HCT116 (cell line): ENCODE data around the gene C4orf51. TPM values are rescaled to one million over a fixed set of nuclear protein-coding genes. Genes with fewer than 3 reads are reported as not detected.

Source experiments
- ATAC-seq: fragments of 200-7000 bp; cut with Tn5 transposase; 2 replicates; pipeline ENCODE4 v1.9.1; 2020; ENCODE audit warnings: mild to moderate bottlenecking, moderate library complexity
- BruUV-seq: library from RNA; stranded (reverse); fragments of 400-500 nt; replicated peaks from 2 replicates; lab custom pipeline; 2021; lab: Mats Ljungman, UMichigan
- CTCF ChIA-PET: fragments of 300-600 bp; sonication (Branson Sonifier 250); formaldehyde crosslinking; loops from one replicate; lab custom pipeline; 2021; ENCODE audit warnings: antibody characterized with exemption; lab: Charles Lee
- POLR2A ChIA-PET: fragments of 300-600, 350-600 bp; sonication (Branson Sonifier 250); formaldehyde crosslinking; loops from one replicate; lab custom pipeline; 2021; ENCODE audit warnings: antibody characterized with exemption; lab: Charles Lee
- RAD21 ChIA-PET, 2 experiments: fragments of 300-600 bp; sonication (Branson Sonifier 250); formaldehyde crosslinking; loops; one replicate each; lab custom pipeline; 2023; ENCODE audit warnings: low total read pairs in 2 of 2; ENCODE audit not compliant: uncharacterized antibody in 2 of 2, unreplicated experiment in 2 of 2, low non-redundant PET in 1 of 2; lab: Charles Lee
- DNase-seq: peaks from one replicate; pipeline ENCODE4 v3.0.0-alpha.2; 2010; ENCODE audit warnings: low read depth, low spot score
- H2AFZ ChIP-seq: fragments of 200-600 bp; shearing (Covaris generic), sonication (generic); 2 replicates; pipeline ENCODE4 v1.6.1; 2017; ENCODE audit warnings: low read depth, mixed run types, mixed read lengths, antibody characterized with exemption, low read length; ENCODE audit not compliant: poor library complexity, severe bottlenecking
- H3K27ac ChIP-seq: 2 replicates; pipeline ENCODE4 v1.5.1; 2012; ENCODE audit warnings: low read depth, low read length
- H3K27me3 ChIP-seq: fragments of 200-600 bp; sonication (generic); 2 replicates; pipeline ENCODE4 v1.6.1; 2016; ENCODE audit warnings: mixed run types, low read length, mixed read lengths; ENCODE audit not compliant: insufficient read depth
- H3K36me3 ChIP-seq, 2 experiments: fragments of 200-500 bp in 1 of 2; fragments of 200-600 bp in 1 of 2; sonication (Bioruptor generic) in 1 of 2; sonication (generic) in 1 of 2; 2 replicates each; pipeline versions ENCODE4 v1.5.1 to v1.6.1; 2014 to 2016; ENCODE audit warnings: low read length in 2 of 2, inconsistent platforms in 1 of 2, mixed read lengths in 1 of 2, mixed run types in 1 of 2; ENCODE audit not compliant: insufficient read depth in 2 of 2, control insufficient read depth in 1 of 2
- H3K4me1 ChIP-seq, 2 experiments: fragments of 200-600 bp in 1 of 2; sonication (generic) in 1 of 2; 2 replicates each; pipeline versions ENCODE4 v1.5.1 to v1.6.1; 2012 to 2017; ENCODE audit warnings: low read length in 2 of 2, inconsistent platforms in 1 of 2, mild to moderate bottlenecking in 1 of 2, mixed read lengths in 1 of 2, mixed run types in 1 of 2, moderate library complexity in 1 of 2; ENCODE audit not compliant: insufficient read depth in 2 of 2, control insufficient read depth in 1 of 2
- H3K4me2 ChIP-seq: fragments of 200-600 bp; sonication (generic); 2 replicates; pipeline ENCODE4 v1.6.1; 2017; ENCODE audit warnings: mixed run types, low read length, mixed read lengths
- H3K4me3 ChIP-seq, 2 experiments: fragments of 200-600 bp in 1 of 2; sonication (generic) in 1 of 2; replicated peaks in 1 of 2; 2 replicates each; pipeline ENCODE4 v1.5.1; 2011 to 2016; ENCODE audit warnings: low read length in 2 of 2, control low read depth in 1 of 2, low read depth in 1 of 2, mild to moderate bottlenecking in 1 of 2, mixed read lengths in 1 of 2, mixed run types in 1 of 2
- H3K79me2 ChIP-seq: fragments of 200-600 bp; sonication (generic); 2 replicates; pipeline ENCODE4 v1.6.1; 2017; ENCODE audit warnings: mild to moderate bottlenecking, mixed run types, low read length, moderate library complexity, mixed read lengths; ENCODE audit not compliant: insufficient read depth
- H3K9ac ChIP-seq: fragments of 200-600 bp; sonication (generic); 2 replicates; pipeline ENCODE4 v1.6.1; 2016; ENCODE audit warnings: low read length, mixed read lengths
- H3K9me2 ChIP-seq: fragments of 200-600 bp; sonication (generic), shearing (Covaris generic); 2 replicates; pipeline ENCODE4 v1.6.1; 2017; ENCODE audit warnings: mixed run types, mild to moderate bottlenecking, moderate library complexity; ENCODE audit not compliant: insufficient read depth
- H3K9me3 ChIP-seq, 2 experiments: fragments of 200-500 bp in 1 of 2; fragments of 200-600 bp in 1 of 2; sonication (Bioruptor generic) in 1 of 2; sonication (generic) in 1 of 2; 2 replicates each; pipeline ENCODE4 v1.6.1; 2014 to 2017; ENCODE audit warnings: low read length in 2 of 2, mixed read lengths in 2 of 2, inconsistent platforms in 1 of 2, low read depth in 1 of 2, mild to moderate bottlenecking in 1 of 2, mixed run types in 1 of 2, moderate library complexity in 1 of 2; ENCODE audit not compliant: control insufficient read depth in 1 of 2, insufficient read depth in 1 of 2
- H4K20me1 ChIP-seq: fragments of 200-600 bp; sonication (generic), shearing (Covaris generic); 2 replicates; pipeline ENCODE4 v1.6.1; 2017; ENCODE audit warnings: mixed run types, mild to moderate bottlenecking, moderate library complexity; ENCODE audit not compliant: insufficient read depth
- CEBPB ChIP-seq: IDR thresholded peaks from 2 replicates; pipeline ENCODE4 v1.6.1; 2012; ENCODE audit warnings: low read depth
- EGR1 ChIP-seq: IDR thresholded peaks from 2 replicates; pipeline ENCODE4 v1.6.1; 2012; ENCODE audit warnings: low read depth
- ELF1 ChIP-seq: IDR thresholded peaks from 2 replicates; pipeline ENCODE4 v1.6.1; 2012; ENCODE audit warnings: low read depth, borderline replicate concordance
- EZH2 ChIP-seq: fragments of 200-600 bp; sonication (generic); IDR thresholded peaks from 2 replicates; pipeline ENCODE4 v1.6.1; 2017; ENCODE audit warnings: antibody characterized with exemption, mixed run types
- EZH2phosphoT487 ChIP-seq: fragments of 200-600 bp; IDR thresholded peaks from 2 replicates; pipeline ENCODE4 v1.6.1; 2018; ENCODE audit warnings: antibody characterized with exemption, borderline replicate concordance
- FOSL1 ChIP-seq: IDR thresholded peaks from 2 replicates; pipeline ENCODE4 v1.6.1; 2012; ENCODE audit warnings: low read depth
- JUND ChIP-seq: IDR thresholded peaks from 2 replicates; pipeline ENCODE4 v1.6.1; 2012
- MAX ChIP-seq: IDR thresholded peaks from 2 replicates; pipeline ENCODE4 v1.6.1; 2012
- POLR2A ChIP-seq: IDR thresholded peaks from 2 replicates; pipeline ENCODE4 v1.7.0; 2011; ENCODE audit warnings: borderline replicate concordance; ENCODE audit not compliant: insufficient read depth, insufficient read length; ENCODE audit errors: extremely low read depth
- POLR2AphosphoS5 ChIP-seq: IDR thresholded peaks from 2 replicates; pipeline ENCODE4 v1.6.1; 2011; ENCODE audit warnings: mild to moderate bottlenecking, low read depth, low read length, moderate library complexity
- RAD21 ChIP-seq: IDR thresholded peaks from 2 replicates; pipeline ENCODE4 v1.6.1; 2012; ENCODE audit warnings: low read depth, mild to moderate bottlenecking
- REST ChIP-seq: IDR thresholded peaks from 2 replicates; pipeline ENCODE4 v1.6.1; 2012; ENCODE audit warnings: low read depth
- SIN3A ChIP-seq: IDR thresholded peaks from 2 replicates; pipeline ENCODE4 v1.6.1; 2012; ENCODE audit warnings: low read depth
- SP1 ChIP-seq: IDR thresholded peaks from 2 replicates; pipeline ENCODE4 v1.6.1; 2012; ENCODE audit warnings: low read depth
- SRF ChIP-seq: IDR thresholded peaks from 2 replicates; pipeline ENCODE4 v1.6.1; 2012; ENCODE audit warnings: low read depth
- TCF7L2 ChIP-seq: IDR thresholded peaks from 2 replicates; pipeline ENCODE4 v1.7.0; 2011; ENCODE audit warnings: borderline replicate concordance, inconsistent platforms; ENCODE audit not compliant: insufficient read depth, insufficient read length; ENCODE audit errors: extremely low read depth
- YY1 ChIP-seq: IDR thresholded peaks from 2 replicates; pipeline ENCODE4 v1.6.1; 2011; ENCODE audit warnings: low read length, low read depth, moderate library complexity, mild to moderate bottlenecking; ENCODE audit not compliant: insufficient replicate concordance; ENCODE audit errors: extremely low read depth
- ZBTB33 ChIP-seq: IDR thresholded peaks from 2 replicates; pipeline ENCODE4 v1.6.1; 2011; ENCODE audit warnings: mild to moderate bottlenecking, low read length, moderate library complexity; ENCODE audit not compliant: insufficient replicate concordance; ENCODE audit errors: extremely low read depth
- ZNF274 ChIP-seq: fragments of 200-500 bp; sonication (Bioruptor generic); IDR thresholded peaks from 2 replicates; pipeline ENCODE4 v1.6.1; 2014; ENCODE audit warnings: mild to moderate bottlenecking, low read depth, low read length, inconsistent platforms
- intact Hi-C: fragments of 100-400 bp; cut with micrococcal nuclease; formaldehyde crosslinking; loops from 2 replicates; pipeline ENCODE4 v1.10.0; 2022
- total RNA-seq: library from RNA; stranded (reverse); gene quantifications from one replicate; pipeline ENCODE4 v1.2.1, GENCODE V29; 2021; ENCODE audit not compliant: unreplicated experiment

The C4orf51 gene
- total RNA-seq, 1 experiment from 2014 or later = not detected

GRCh38 chr4:145756244-145756643 is 76.3 kb downstream of the C4orf51 start:
- POLR2A ChIA-PET = no interaction called here
- CTCF ChIA-PET = no interaction called here
- Histone ChIP-seq H3K9me3 (no peaks in the 10 kb centered on the region), H3K36me3 (0 out of 4 replicates have a peak, but pooled peaks cover 0 to 6% of the 10 kb centered on the region in 2 experiments), H2AFZ (no peak overlapping the region), H3K9ac (no peak overlapping the region)
- RAD21 ChIA-PET = no interaction called here
- BruUV-seq = no TSS peak
- no peak for DNase-seq
- TF ChIP-seq EZH2phosphoT487 = no peak
- TF ChIP-seq YY1 = no peak
- no peak for TF ChIP-seq SP1
- TF ChIP-seq TCF7L2 = no peak
- no peak for TF ChIP-seq SIN3A
- TF ChIP-seq POLR2AphosphoS5 = no peak
- TF ChIP-seq POLR2A = no peak
- TF ChIP-seq JUND = no peak
- no peak for TF ChIP-seq REST
- no peak for TF ChIP-seq FOSL1
- TF ChIP-seq RAD21 = no peak
- no peak for TF ChIP-seq ZBTB33
- no peak for TF ChIP-seq MAX
- TF ChIP-seq EZH2 = no peak
- no peak for TF ChIP-seq CEBPB
- no peak for TF ChIP-seq EGR1
- TF ChIP-seq ELF1 = no peak
- TF ChIP-seq SRF = no peak
- TF ChIP-seq ZNF274 = no peak
- TF ChIP-seq, all 23 proteins: peak for 0
- H3K27ac ChIP-seq = no peak overlapping the region
- H3K79me2 ChIP-seq = no peaks in the 10 kb centered on the region
- no peaks in the 10 kb centered on the region for H3K27me3 ChIP-seq
- intact Hi-C loops = no loop called here
- no peak for ATAC-seq
- H3K4me1 ChIP-seq = no peaks in the 10 kb centered on the region
- H4K20me1 ChIP-seq = no peaks in the 10 kb centered on the region
- H3K4me3 ChIP-seq = no peak overlapping the region
- no peaks in the 10 kb centered on the region for H3K9me2 ChIP-seq
- no peak overlapping the region for H3K4me2 ChIP-seq
